Hepatocyte (in vitro differentiated cells): ENCODE measurements around the gene TNNC1.

Experiments
- EZH2 ChIP-seq: fragments of 200-600 bp; sonication (generic); IDR thresholded peaks from 2 replicates; pipeline ENCODE4 v1.6.1; 2016; ENCODE audit warnings: antibody characterized with exemption, mild to moderate bottlenecking, borderline replicate concordance
- EZH2phosphoT487 ChIP-seq: fragments of 200-600 bp; sonication (generic); IDR thresholded peaks from one replicate; pipeline ENCODE4 v1.6.1; 2018; ENCODE audit warnings: antibody characterized with exemption, mild to moderate bottlenecking, low read depth, moderate library complexity; ENCODE audit not compliant: unreplicated experiment, severe bottlenecking
- TF ChIP-seq, protein P1 (sequence below): fragments of 200-600 bp; sonication (generic); IDR thresholded peaks from 2 replicates; pipeline ENCODE4 v1.5.1; 2016; ENCODE audit warnings: antibody characterized with exemption, mild to moderate bottlenecking; ENCODE audit not compliant: poor library complexity

DNA sequence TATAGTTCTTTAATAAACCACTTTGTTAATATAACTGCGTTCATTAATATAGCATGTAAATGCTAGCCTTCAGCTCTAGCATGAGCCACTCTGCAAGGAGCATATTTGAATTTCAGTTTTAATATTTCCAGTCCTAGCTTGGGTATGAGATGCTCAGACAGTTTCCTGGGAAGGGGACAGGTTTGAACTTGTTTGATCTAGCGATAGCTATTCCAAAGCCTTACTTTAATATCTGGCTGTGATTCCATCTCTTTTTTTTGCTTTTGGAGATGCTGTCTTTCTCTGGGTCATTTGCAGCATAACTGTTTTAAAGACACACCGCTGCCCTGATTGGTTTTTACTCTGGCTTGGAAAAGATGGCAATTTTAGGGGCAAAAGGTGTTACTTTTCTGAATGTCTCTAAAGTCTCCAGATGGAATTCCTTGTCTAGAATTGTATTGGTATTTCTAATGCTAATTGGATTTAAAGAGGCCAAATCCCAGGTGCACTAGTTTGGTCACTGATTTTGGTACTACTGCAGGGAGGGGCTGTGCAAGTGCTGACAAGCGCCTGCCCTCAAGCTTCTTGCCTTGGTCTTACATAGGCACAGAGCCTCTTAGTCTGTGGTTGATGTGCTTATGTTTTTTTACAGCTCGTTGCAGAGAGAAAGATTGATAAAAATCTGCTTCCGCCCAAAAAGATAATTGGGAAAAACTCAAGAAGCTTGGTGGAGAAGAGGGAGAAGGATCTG is 4.4 kb upstream of the TNNC1 start:
- TF ChIP-seq, protein P1, sequence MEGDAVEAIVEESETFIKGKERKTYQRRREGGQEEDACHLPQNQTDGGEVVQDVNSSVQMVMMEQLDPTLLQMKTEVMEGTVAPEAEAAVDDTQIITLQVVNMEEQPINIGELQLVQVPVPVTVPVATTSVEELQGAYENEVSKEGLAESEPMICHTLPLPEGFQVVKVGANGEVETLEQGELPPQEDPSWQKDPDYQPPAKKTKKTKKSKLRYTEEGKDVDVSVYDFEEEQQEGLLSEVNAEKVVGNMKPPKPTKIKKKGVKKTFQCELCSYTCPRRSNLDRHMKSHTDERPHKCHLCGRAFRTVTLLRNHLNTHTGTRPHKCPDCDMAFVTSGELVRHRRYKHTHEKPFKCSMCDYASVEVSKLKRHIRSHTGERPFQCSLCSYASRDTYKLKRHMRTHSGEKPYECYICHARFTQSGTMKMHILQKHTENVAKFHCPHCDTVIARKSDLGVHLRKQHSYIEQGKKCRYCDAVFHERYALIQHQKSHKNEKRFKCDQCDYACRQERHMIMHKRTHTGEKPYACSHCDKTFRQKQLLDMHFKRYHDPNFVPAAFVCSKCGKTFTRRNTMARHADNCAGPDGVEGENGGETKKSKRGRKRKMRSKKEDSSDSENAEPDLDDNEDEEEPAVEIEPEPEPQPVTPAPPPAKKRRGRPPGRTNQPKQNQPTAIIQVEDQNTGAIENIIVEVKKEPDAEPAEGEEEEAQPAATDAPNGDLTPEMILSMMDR = no peak
- TF ChIP-seq EZH2 (no peak), EZH2phosphoT487 (no peak)
